SU-DHL-6 (cell line): ENCODE measurements around the gene CABLES2.
A peak's percentile ranks its signal among the peaks of the same experiment; 100 is the strongest.

Experiments used
- CTCF ChIP-seq: fragments of 200-600 bp; sonication (generic); IDR thresholded peaks from one replicate; pipeline ENCODE4 v1.5.1; 2017; ENCODE audit warnings: antibody characterized with exemption, mild to moderate bottlenecking, low read length, moderate library complexity; ENCODE audit not compliant: insufficient read depth, poor library complexity, severe bottlenecking
- EZH2phosphoT487 ChIP-seq: fragments of 200-600 bp; sonication (generic), shearing (Covaris generic); conservative IDR thresholded peaks from 2 replicates; pipeline ENCODE4 v1.6.1; 2018; ENCODE audit warnings: mild to moderate bottlenecking, antibody characterized with exemption, low read length, moderate library complexity, mixed read lengths

DNA sequence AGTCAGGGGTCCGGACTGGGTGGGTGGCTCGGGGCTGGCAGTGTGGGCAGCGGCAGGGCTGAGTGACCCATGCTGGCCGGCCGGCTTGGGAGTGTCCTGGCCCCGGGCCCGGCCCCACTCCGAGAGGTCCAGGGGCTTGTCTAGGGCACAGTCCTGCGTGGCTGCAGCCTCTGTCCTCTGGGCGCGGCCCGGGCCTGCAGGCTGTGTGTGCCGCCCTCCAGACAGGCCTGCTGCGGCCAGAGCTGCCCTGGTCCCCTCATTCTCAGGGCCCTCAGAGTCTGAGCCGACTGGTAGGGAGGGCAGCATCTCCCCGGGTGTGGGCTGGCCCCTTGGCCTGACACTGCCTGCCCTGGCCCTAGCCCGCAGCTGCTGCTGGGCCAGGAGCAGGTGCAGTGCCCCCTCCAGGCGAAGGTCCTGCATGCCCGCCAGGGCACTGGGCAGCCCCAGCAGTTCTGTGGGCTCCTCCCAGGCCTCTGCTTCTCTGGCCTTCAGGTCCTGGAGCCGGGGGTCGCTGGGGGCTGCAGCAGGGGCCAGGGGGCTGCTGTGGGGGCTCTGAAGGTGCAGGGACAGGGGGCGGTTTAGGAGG lies 6.9 kb upstream of the CABLES2 start:
- TF ChIP-seq CTCF (peak; percentile 9), EZH2phosphoT487 (no peak)
